K562 (cell line): ENCODE measurements around the gene PYGO2. TPM values are rescaled to one million over a fixed set of nuclear protein-coding genes. Genes with fewer than 3 reads are reported as not detected.

Experiments used
- CHD4 ChIP-seq: fragments of 200-600 bp; sonication (generic); IDR thresholded peaks from 3 replicates; pipeline ENCODE4 v1.6.1; 2012; ENCODE audit warnings: low read depth, mild to moderate bottlenecking, mixed read lengths, low read length, inconsistent platforms; ENCODE audit not compliant: insufficient read depth, insufficient replicate concordance, poor library complexity, severe bottlenecking
- EGR1 ChIP-seq: fragments of 450-650 bp; conservative IDR thresholded peaks from 2 replicates; pipeline ENCODE4 v1.6.1; 2017; ENCODE audit warnings: mild to moderate bottlenecking
- ERF ChIP-seq: fragments of 450-650 bp; formaldehyde crosslinking; IDR thresholded peaks from 2 replicates; pipeline ENCODE4 v1.4.0; 2020; ENCODE audit warnings: mild to moderate bottlenecking, mixed read lengths
- GATAD2B ChIP-seq: fragments of 450-650 bp; IDR thresholded peaks from 2 replicates; pipeline ENCODE4 v1.6.1; 2017; ENCODE audit warnings: mild to moderate bottlenecking, borderline replicate concordance
- KDM1A ChIP-seq, 2 experiments: fragments of 450-650 bp; IDR thresholded peaks; 2 replicates each; pipeline ENCODE4 v1.6.1; 2016; ENCODE audit warnings: mild to moderate bottlenecking in 2 of 2
- MBD2 ChIP-seq: sonication (generic); IDR thresholded peaks from 2 replicates; pipeline ENCODE4 v1.6.1; 2016; ENCODE audit warnings: low read depth, borderline replicate concordance
- MCM7 ChIP-seq, 2 experiments: fragments of 450-650 bp; IDR thresholded peaks; 2 replicates each; pipeline ENCODE4 v1.6.1; 2016 to 2018
- NCOA2 ChIP-seq, 2 experiments: fragments of 450-650 bp; IDR thresholded peaks; 2 replicates each; pipeline ENCODE4 v1.6.1; 2018; ENCODE audit warnings: mild to moderate bottlenecking in 2 of 2, moderate library complexity in 1 of 2; ENCODE audit not compliant: partially characterized antibody in 2 of 2
- SPI1 ChIP-seq: IDR thresholded peaks from 2 replicates; pipeline ENCODE4 v1.6.1; 2011; ENCODE audit warnings: low read depth, low read length, control low read depth, borderline replicate concordance
- TCF7 ChIP-seq: sonication (generic); IDR thresholded peaks from 2 replicates; pipeline ENCODE4 v1.6.1; 2016; ENCODE audit warnings: antibody characterized with exemption, borderline replicate concordance
- TRIM25 ChIP-seq: fragments of 450-650 bp; IDR thresholded peaks from 2 replicates; pipeline ENCODE4 v1.7.0; 2016; ENCODE audit warnings: borderline replicate concordance
- ZBTB17 ChIP-seq: fragments of 450-650 bp; formaldehyde crosslinking; IDR thresholded peaks from 2 replicates; pipeline ENCODE4 v1.4.0; 2020; ENCODE audit warnings: mild to moderate bottlenecking
- ZC3H11A ChIP-seq: IDR thresholded peaks from 2 replicates; pipeline ENCODE4 v1.6.1; 2012; ENCODE audit warnings: low read depth, low read length, improper control_type of control experiment
- ZNF316 ChIP-seq: fragments of 450-650 bp; IDR thresholded peaks from 2 replicates; pipeline ENCODE4 v1.6.1; 2016
- ZNF551 ChIP-seq: fragments of 250-450 bp; sonication (Bioruptor Pico); IDR thresholded peaks from 2 replicates; pipeline ENCODE4 v1.5.0; 2021; ENCODE audit warnings: mild to moderate bottlenecking, moderate library complexity
- polyA plus RNA-seq, 8 experiments: library from polyadenylated mRNA; depleted of rRNA in 4 of 8; stranded (reverse) in 5 of 8; unstranded in 3 of 8; fragments of >200 nt; fragmentation: Nextera tagmentation in 2 of 8; fragmentation: Illumina TruSeq in 1 of 8; extraction: Ambion mirVana in 2 of 8; extraction: Trizol in 1 of 8; gene quantifications; 2 replicates each; pipeline versions ENCODE4 v1.2.1 to v1.2.3, GENCODE V29; 2011 to 2014; ENCODE audit warnings: inconsistent platforms in 1 of 8, missing spikeins in 1 of 8
- total RNA-seq, 7 experiments: library from RNA; depleted of rRNA in 6 of 7; stranded (reverse); fragments of >200 nt in 6 of 7; fragmentation: Illumina TruSeq in 2 of 7; extraction: Trizol in 2 of 7; gene quantifications; 2 replicates each; pipeline versions ENCODE4 v1.2.1 to v1.2.3, GENCODE V29; 2011 to 2021; ENCODE audit warnings: low replicate concordance in 1 of 7
- TF ChIP-seq, protein P1 (sequence below): fragments of 250-450 bp; sonication (Bioruptor Pico); IDR thresholded peaks from 2 replicates; pipeline ENCODE4 v1.4.0; 2020; ENCODE audit warnings: mild to moderate bottlenecking
- TF ChIP-seq, protein P2 (sequence below): sonication (generic); formaldehyde crosslinking; IDR thresholded peaks from 2 replicates; pipeline ENCODE4 v1.8.0; 2022; ENCODE audit warnings: missing genetic modification reagents, mild to moderate bottlenecking, borderline replicate concordance
- TF ChIP-seq, protein P3 (sequence below): fragments of 250-450 bp; sonication (Bioruptor Pico); IDR thresholded peaks from 2 replicates; pipeline ENCODE4 v1.8.0; 2021; ENCODE audit warnings: borderline replicate concordance, mild to moderate bottlenecking, moderate library complexity; ENCODE audit not compliant: poor library complexity, severe bottlenecking
- TF ChIP-seq, protein P4 (sequence below): fragments of 450-650 bp; IDR thresholded peaks from 2 replicates; pipeline ENCODE4 v1.6.1; 2016; ENCODE audit warnings: mild to moderate bottlenecking

Gene PYGO2
- total and polyA plus RNA-seq, 9 of the 15 experiments (the other 6 are each of a cell fraction or from before 2014, with no cell fraction given), result 8.3 to 36.2 (median 18.2) TPM

DNA sequence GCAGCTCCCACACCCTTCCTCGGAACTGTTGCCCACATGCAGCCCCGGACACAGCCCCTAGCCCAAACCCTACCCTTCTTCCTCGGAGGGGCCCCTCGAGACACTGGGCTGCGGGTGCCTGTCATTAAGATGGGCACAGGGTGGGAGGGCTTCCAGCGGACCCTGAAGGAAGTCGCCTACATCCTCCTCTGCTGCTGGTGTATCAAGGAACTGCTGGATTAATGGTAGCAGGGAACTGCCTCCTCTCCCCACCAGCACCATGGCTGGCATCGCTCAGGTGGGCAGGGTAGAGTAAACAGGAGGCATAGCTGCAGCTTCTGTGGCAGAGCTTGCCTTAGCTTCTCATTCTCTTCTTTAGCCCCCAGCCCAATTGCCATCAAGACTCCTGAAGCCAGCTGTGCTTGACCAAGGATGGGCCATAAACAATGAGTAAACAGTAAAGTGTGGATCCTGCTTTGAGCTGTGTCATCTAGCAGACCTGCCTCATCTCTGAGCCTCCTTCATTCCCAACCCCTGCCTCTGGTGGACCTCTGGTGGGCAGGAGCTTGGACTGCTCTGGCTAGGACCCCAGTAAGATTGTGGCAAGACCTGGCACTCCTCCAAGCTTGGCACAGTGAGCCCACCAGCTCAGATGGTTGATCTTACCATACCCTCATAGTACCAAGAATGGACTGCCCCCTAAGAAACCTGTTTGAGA lies 32.1 kb upstream of the PYGO2 start, which contains the start of gene LENEP (continued):
- TF ChIP-seq, protein P1, sequence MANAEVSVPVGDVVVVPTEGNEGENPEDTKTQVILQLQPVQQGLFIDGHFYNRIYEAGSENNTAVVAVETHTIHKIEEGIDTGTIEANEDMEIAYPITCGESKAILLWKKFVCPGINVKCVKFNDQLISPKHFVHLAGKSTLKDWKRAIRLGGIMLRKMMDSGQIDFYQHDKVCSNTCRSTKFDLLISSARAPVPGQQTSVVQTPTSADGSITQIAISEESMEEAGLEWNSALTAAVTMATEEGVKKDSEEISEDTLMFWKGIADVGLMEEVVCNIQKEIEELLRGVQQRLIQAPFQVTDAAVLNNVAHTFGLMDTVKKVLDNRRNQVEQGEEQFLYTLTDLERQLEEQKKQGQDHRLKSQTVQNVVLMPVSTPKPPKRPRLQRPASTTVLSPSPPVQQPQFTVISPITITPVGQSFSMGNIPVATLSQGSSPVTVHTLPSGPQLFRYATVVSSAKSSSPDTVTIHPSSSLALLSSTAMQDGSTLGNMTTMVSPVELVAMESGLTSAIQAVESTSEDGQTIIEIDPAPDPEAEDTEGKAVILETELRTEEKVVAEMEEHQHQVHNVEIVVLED (CRISPR knock-in tag), result no peak
- 0 out of 2 replicates have a peak, but pooled peaks have one; percentile 15 for TF ChIP-seq ERF
- TF ChIP-seq NCOA2 (IDR thresholded peaks at IDR 0.05; ENCODE audit: partially characterized antibody in 2 of 2), result no peak
- TF ChIP-seq, protein P2, sequence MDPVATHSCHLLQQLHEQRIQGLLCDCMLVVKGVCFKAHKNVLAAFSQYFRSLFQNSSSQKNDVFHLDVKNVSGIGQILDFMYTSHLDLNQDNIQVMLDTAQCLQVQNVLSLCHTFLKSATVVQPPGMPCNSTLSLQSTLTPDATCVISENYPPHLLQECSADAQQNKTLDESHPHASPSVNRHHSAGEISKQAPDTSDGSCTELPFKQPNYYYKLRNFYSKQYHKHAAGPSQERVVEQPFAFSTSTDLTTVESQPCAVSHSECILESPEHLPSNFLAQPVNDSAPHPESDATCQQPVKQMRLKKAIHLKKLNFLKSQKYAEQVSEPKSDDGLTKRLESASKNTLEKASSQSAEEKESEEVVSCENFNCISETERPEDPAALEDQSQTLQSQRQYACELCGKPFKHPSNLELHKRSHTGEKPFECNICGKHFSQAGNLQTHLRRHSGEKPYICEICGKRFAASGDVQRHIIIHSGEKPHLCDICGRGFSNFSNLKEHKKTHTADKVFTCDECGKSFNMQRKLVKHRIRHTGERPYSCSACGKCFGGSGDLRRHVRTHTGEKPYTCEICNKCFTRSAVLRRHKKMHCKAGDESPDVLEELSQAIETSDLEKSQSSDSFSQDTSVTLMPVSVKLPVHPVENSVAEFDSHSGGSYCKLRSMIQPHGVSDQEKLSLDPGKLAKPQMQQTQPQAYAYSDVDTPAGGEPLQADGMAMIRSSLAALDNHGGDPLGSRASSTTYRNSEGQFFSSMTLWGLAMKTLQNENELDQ (CRISPR knock-in tag), result no peak
- TF ChIP-seq SPI1, result no peak
- no peak for TF ChIP-seq TRIM25
- no peak for TF ChIP-seq MCM7 (IDR thresholded peaks at IDR 0.05)
- 0 out of 2 replicates have a peak, but pooled peaks have one; percentile 10 for TF ChIP-seq EGR1
- no peak for TF ChIP-seq KDM1A (IDR thresholded peaks at IDR 0.05)
- 0 out of 2 replicates have a peak, but pooled peaks have one; percentile 25 for TF ChIP-seq ZBTB17 (CRISPR knock-in tag)
- TF ChIP-seq, protein P3, sequence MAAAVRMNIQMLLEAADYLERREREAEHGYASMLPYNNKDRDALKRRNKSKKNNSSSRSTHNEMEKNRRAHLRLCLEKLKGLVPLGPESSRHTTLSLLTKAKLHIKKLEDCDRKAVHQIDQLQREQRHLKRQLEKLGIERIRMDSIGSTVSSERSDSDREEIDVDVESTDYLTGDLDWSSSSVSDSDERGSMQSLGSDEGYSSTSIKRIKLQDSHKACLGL, result no peak
- TF ChIP-seq, protein P4, sequence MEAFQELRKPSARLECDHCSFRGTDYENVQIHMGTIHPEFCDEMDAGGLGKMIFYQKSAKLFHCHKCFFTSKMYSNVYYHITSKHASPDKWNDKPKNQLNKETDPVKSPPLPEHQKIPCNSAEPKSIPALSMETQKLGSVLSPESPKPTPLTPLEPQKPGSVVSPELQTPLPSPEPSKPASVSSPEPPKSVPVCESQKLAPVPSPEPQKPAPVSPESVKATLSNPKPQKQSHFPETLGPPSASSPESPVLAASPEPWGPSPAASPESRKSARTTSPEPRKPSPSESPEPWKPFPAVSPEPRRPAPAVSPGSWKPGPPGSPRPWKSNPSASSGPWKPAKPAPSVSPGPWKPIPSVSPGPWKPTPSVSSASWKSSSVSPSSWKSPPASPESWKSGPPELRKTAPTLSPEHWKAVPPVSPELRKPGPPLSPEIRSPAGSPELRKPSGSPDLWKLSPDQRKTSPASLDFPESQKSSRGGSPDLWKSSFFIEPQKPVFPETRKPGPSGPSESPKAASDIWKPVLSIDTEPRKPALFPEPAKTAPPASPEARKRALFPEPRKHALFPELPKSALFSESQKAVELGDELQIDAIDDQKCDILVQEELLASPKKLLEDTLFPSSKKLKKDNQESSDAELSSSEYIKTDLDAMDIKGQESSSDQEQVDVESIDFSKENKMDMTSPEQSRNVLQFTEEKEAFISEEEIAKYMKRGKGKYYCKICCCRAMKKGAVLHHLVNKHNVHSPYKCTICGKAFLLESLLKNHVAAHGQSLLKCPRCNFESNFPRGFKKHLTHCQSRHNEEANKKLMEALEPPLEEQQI, result no peak
- peak; percentile 53; the same call in 1 of the 2 replicates for TF ChIP-seq ZNF316
- no peak for TF ChIP-seq MBD2
- no peak for TF ChIP-seq TCF7
- no peak for TF ChIP-seq ZNF551 (CRISPR knock-in tag)
- TF ChIP-seq GATAD2B, result no peak
- TF ChIP-seq CHD4, result no peak
- TF ChIP-seq ZC3H11A, result no peak
